KMS-11 (cell line): ENCODE measurements around the gene KMT2C.
"Not testable (repeated sequence)": the region's sequence is repeated elsewhere in the genome, so short reads cannot be mapped to it uniquely, and the experiment has no call there.

Experiments
- H2AFZ ChIP-seq: fragments of 200-600 bp; sonication (generic); 2 replicates; pipeline ENCODE4 v1.6.1; 2016; ENCODE audit warnings: antibody characterized with exemption, mixed run types, low read depth
- H3K27ac ChIP-seq: fragments of 200-600 bp; sonication (generic); 2 replicates; pipeline ENCODE4 v1.6.1; 2016; ENCODE audit warnings: mild to moderate bottlenecking, mixed run types
- H3K27me3 ChIP-seq: fragments of 200-600 bp; sonication (generic); 2 replicates; pipeline ENCODE4 v1.6.1; 2017; ENCODE audit warnings: mild to moderate bottlenecking, low read depth, mixed run types, moderate library complexity; ENCODE audit not compliant: insufficient read depth
- H3K36me3 ChIP-seq: fragments of 200-600 bp; sonication (generic); 2 replicates; pipeline ENCODE4 v1.6.1; 2017; ENCODE audit warnings: mild to moderate bottlenecking, mixed run types; ENCODE audit not compliant: insufficient read depth
- H3K4me1 ChIP-seq: fragments of 200-600 bp; sonication (generic); 2 replicates; pipeline ENCODE4 v1.6.1; 2016; ENCODE audit warnings: mild to moderate bottlenecking, low read depth, mixed run types; ENCODE audit not compliant: poor library complexity, severe bottlenecking
- H3K4me2 ChIP-seq: fragments of 200-600 bp; sonication (generic); 2 replicates; pipeline ENCODE4 v1.7.0; 2016; ENCODE audit warnings: mild to moderate bottlenecking, mixed run types
- H3K4me3 ChIP-seq: fragments of 200-600 bp; sonication (generic); IDR thresholded peaks from 2 replicates; pipeline ENCODE4 v1.6.1; 2017; ENCODE audit warnings: low read depth, low read length, mixed read lengths; ENCODE audit not compliant: insufficient read depth
- H3K79me2 ChIP-seq: fragments of 200-600 bp; sonication (generic); 2 replicates; pipeline ENCODE4 v1.6.1; 2016; ENCODE audit warnings: low read depth, mixed run types; ENCODE audit not compliant: insufficient read depth
- H3K9ac ChIP-seq: fragments of 200-600 bp; sonication (generic); 2 replicates; pipeline ENCODE4 v1.6.1; 2016; ENCODE audit warnings: mild to moderate bottlenecking, mixed run types
- H4K20me1 ChIP-seq: fragments of 200-600 bp; sonication (generic); 2 replicates; pipeline ENCODE4 v1.6.1; 2016; ENCODE audit warnings: mild to moderate bottlenecking, mixed run types; ENCODE audit not compliant: insufficient read depth
- TF ChIP-seq, protein P1 (sequence below): fragments of 200-600 bp; sonication (generic); conservative IDR thresholded peaks from 2 replicates; pipeline ENCODE4 v1.6.1; 2017; ENCODE audit warnings: low read depth, mild to moderate bottlenecking, antibody characterized with exemption, low read length, moderate library complexity, mixed read lengths

The KMT2C gene

DNA sequence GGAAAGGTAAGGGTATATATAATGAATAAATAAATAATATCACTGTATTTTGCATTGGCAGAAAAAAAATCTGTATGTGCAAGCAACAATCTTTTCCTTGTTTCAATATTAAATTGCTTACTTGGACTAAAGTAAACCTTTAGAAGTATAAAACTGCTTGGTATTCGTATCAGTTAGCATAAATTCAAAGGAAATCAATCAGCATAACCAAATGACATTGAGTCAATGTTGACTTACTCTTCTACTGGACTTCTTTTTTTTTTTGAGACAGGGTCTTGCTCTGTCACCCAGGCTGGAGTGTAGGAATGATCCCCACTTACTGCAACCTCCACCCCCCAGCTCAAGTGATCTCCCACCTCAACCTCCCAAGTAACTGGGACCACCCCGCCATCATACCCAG is 42.3 kb upstream of the KMT2C start:
- H3K4me1 ChIP-seq = no peaks in the 10 kb centered on the region
- no peak overlapping the region for H3K4me3 ChIP-seq
- H3K9ac ChIP-seq = no peak overlapping the region
- no peaks in the 10 kb centered on the region for H4K20me1 ChIP-seq
- H3K27me3 ChIP-seq = no peaks in the 10 kb centered on the region
- no peak overlapping the region for H2AFZ ChIP-seq
- no peaks in the 10 kb centered on the region for H3K79me2 ChIP-seq
- H3K4me2 ChIP-seq = no peak overlapping the region
- TF ChIP-seq, protein P1, sequence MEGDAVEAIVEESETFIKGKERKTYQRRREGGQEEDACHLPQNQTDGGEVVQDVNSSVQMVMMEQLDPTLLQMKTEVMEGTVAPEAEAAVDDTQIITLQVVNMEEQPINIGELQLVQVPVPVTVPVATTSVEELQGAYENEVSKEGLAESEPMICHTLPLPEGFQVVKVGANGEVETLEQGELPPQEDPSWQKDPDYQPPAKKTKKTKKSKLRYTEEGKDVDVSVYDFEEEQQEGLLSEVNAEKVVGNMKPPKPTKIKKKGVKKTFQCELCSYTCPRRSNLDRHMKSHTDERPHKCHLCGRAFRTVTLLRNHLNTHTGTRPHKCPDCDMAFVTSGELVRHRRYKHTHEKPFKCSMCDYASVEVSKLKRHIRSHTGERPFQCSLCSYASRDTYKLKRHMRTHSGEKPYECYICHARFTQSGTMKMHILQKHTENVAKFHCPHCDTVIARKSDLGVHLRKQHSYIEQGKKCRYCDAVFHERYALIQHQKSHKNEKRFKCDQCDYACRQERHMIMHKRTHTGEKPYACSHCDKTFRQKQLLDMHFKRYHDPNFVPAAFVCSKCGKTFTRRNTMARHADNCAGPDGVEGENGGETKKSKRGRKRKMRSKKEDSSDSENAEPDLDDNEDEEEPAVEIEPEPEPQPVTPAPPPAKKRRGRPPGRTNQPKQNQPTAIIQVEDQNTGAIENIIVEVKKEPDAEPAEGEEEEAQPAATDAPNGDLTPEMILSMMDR = no peak
- no peaks in the 10 kb centered on the region for H3K36me3 ChIP-seq
- H3K27ac ChIP-seq = no peak overlapping the region

DNA sequence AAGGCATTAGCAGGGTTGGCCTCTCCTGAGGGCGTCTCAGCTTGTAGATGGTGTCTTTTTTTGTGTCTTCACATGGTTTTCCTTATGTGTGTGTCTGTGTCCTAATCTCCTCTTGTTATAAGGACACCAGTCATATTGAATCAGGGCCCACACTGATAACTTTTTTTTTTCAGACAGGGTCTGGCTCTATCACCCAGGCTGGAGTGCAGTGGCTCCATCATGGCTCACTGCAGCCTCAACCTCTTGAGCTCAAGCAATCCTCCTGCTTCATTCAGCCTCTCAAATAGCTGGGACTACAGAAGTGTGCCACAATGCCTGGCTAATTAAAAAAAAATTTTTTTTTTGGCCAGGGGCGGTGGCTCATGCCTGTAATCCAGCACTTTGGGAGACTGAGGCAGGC is 41.3 kb upstream of the KMT2C start:
- H4K20me1 ChIP-seq = no peaks in the 10 kb centered on the region
- H3K79me2 ChIP-seq = no peaks in the 10 kb centered on the region
- no peak overlapping the region for H3K9ac ChIP-seq
- H3K27ac ChIP-seq = no peak overlapping the region
- H3K4me2 ChIP-seq = no peak overlapping the region
- no peaks in the 10 kb centered on the region for H3K4me1 ChIP-seq
- no peak overlapping the region for H2AFZ ChIP-seq
- no peak overlapping the region for H3K4me3 ChIP-seq
- TF ChIP-seq, protein P1 = no peak
- no peaks in the 10 kb centered on the region for H3K36me3 ChIP-seq
- no peaks in the 10 kb centered on the region for H3K27me3 ChIP-seq

DNA sequence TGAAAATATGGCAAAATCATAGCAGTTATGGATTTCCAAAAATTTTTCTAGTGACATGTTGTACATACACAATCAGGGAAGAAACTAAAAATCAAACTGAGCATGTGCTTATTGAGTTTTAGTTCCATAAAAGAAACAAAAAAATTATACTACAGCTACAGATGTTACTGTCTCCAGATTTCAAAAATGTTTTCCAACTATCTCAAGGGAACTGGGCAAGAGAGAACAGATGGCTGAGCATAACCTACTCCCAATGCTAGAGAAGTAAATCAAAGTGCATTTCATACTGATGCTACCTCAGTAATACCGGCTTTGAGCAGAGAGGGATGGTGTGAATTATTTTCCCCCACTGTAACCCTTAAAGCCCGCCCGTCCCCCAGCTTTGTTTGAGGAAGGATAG is 40.7 kb upstream of the KMT2C start:
- no peak overlapping the region for H3K9ac ChIP-seq
- no peaks in the 10 kb centered on the region for H3K36me3 ChIP-seq

DNA sequence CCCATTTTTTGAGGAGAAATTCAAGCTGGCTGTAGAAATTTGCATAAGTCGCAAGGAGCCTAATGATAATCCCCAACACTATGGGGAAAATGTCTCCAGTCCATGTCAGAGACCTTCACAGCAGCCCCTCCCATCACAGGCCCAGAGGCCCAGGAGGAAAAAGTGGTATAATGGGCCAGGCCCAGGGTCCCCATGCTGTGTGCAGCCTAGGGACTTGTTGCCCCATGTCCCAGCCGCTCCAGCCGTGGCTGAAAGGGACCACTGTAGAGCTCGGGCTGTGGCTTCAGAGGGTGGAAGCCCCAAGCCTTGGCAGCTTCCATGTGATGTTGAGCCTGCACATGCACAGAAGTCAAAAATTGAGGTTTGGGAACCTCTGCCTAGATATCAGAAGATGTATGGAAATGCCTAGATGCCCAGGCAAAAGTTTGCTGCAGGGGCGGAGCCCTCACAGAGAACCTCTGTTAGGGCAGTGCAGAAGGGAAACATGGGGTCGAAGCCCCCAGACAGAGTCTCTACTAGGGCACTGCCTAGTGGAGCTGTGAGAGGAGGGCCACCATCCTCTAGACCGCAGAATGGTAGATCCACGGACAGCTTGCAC is 35.3 kb upstream of the KMT2C start:
- H3K4me2 ChIP-seq, H3K79me2 ChIP-seq, H3K36me3 ChIP-seq, H3K27ac ChIP-seq, H3K4me1 ChIP-seq, H4K20me1 ChIP-seq, H3K27me3 ChIP-seq, H3K9ac ChIP-seq, H3K4me3 ChIP-seq, H2AFZ ChIP-seq: not testable (repeated sequence)

More for the DNA sequence above, 40.7 kb upstream of the KMT2C start:
- no peaks in the 10 kb centered on the region for H3K79me2 ChIP-seq
- no peak overlapping the region for H2AFZ ChIP-seq
- no peak overlapping the region for H3K4me2 ChIP-seq
- no peak overlapping the region for H3K27ac ChIP-seq
- H3K4me3 ChIP-seq = no peak overlapping the region
- H3K4me1 ChIP-seq = no peaks in the 10 kb centered on the region
- TF ChIP-seq, protein P1 = no peak
- H3K27me3 ChIP-seq = no peaks in the 10 kb centered on the region
- H4K20me1 ChIP-seq = no peaks in the 10 kb centered on the region

DNA sequence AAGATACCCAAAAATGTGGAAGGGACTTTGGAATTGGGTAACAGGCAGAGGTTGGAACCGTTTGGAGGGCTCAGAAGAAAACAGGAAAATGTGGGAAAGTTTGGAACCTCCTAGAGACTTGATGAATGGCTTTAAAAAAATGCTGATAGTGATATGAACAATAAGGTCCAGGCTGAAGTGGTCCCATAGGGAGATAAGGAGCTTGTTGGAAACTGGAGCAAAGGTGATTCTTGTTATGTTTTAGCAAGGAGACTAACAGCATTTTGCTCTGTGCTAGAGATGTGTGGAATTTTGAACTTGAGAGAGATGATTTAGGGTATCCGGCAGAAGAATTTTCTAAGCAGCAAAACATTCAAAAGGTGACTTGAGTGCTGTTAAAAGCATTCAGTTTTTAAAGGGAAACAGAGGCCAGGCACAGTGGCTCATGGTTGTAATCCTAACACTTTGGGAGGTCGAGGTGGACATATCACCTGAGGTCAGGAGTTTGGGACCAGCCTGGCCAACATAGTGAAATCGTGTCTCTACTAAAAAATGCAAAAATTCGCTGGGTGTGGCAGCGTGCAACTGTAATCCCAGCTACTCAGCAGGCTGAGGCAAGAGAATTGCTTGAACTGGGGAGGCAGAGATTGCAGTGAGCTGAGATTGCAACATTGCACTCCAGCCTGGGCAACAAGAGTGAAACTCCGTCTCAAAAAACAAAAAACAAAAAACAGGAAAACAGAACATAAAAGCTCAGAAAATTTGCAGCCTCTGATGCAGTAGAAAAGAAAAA is 34.6 kb upstream of the KMT2C start:
- H3K79me2 ChIP-seq, H3K4me1 ChIP-seq, H2AFZ ChIP-seq, H4K20me1 ChIP-seq, H3K27me3 ChIP-seq, H3K4me3 ChIP-seq, H3K4me2 ChIP-seq, H3K36me3 ChIP-seq, H3K27ac ChIP-seq, H3K9ac ChIP-seq: not testable (repeated sequence)

DNA sequence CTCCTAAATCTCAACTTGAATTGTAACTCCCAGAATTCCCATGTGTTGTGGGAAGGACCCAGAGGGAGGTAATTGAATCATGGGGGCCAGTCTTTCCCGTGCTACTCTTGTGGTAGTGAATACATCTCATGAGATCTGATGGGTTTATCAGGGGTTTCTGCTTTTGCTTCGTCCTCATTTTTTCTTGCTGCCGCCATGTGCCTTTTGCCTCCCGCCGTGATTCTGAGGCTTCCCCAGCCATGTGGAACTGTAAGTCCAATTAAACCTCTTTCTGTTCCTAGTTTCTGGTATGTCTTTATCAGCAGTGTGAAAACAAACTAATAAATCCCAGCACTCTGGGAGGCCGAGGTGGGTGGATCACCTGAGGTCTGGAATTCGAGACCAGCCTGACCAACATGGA is 33.8 kb upstream of the KMT2C start:
- H3K27me3 ChIP-seq, H3K79me2 ChIP-seq, H3K9ac ChIP-seq, H3K36me3 ChIP-seq, H3K27ac ChIP-seq, H3K4me3 ChIP-seq, H3K4me1 ChIP-seq, H3K4me2 ChIP-seq, H4K20me1 ChIP-seq, H2AFZ ChIP-seq: not testable (repeated sequence)
